Measurements from ENCODE around the gene ARL17B.
"Not testable (repeated sequence)": the region's sequence is repeated elsewhere in the genome, so short reads cannot be mapped to it uniquely, and the experiment has no call there.

Gene ARL17B

GRCh38 chr17:46287587-46287986, 74.0 kb downstream of the ARL17B start:
- not testable (repeated sequence) for DNase-seq

DNA sequence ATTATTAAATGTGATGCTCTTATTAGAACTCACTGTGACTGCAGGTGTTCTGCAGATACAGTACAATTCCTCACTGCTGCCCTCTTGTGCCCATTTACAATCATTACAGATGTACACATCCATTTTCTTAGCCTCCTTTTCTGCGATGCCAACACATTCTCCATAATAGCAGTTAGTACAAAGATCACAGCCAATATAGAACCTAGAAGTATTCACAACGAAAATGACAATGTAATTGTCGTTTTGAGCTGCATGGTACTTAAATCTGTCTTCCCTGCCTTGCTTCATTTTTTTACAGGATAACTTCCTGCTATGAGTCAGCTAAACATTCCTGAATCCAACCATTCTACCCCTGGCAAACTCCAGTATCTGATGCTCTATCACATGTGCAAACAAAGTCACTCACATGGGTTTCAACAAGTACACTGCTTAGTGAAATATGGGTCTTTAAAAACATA, 74.8 kb downstream of the ARL17B start:
- DNase-seq: peak; percentile 80 to 84

DNA sequence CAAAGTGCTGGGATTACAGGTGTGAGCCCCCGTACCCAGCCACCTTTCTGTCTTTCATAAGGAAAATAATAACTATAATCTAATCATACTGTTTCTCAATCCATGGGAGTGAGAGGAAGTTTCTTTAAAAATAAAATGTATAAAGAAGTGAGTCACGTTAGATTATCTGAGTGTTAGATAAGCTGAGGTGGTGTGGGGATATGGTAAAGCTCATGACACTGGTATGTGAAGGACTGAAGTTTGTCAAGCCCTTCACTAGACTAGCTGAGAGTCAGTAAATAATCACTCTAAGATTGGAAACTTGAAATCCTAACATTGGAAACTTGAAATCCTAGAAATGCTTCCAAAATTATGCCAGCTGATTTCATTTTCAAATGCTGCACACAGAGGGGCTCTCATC, 76.1 kb downstream of the ARL17B start:
- not testable (repeated sequence) for DNase-seq

DNA sequence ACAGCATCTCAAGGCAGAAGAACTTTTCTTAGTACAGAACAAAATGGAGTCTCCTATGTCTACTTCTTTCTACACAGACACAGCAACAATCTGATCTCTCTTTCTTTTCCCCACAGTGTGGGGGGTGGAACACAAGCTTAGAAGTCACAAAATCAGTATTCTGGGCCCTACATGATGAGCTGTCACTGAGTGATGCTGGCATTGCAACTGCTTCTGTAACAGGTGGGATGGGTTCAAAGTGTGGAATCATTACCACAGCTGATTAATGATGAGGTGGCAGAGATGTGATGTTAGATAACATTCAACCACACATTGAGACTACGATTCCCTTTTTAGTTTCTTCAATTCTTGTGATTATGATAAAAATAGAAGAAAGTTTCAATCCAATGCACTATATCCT, 77.1 kb downstream of the ARL17B start:
- DNase-seq: not testable (repeated sequence)

GRCh38 chr17:46282635-46283034, 78.9 kb downstream of the ARL17B start:
- DNase-seq: not testable (repeated sequence)

DNA sequence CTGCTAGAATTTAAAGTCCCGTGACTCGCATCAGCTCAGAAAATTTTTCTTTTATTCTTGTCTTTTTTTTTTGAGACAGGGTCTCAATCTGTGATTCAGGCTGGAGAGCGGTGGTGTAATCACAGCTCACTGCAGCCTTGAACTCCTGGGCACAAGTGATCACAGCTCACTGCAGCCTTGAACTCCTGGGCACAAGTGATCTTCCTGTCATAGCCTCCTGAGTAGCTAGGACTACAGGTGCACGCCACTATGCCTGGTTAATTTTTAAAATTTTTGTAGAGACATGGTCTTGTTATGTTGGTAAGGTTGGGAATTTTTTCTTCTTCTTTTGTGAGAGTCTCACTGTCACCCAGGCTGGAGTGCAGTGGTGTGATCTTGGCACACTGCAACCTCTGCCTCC, 80.2 kb downstream of the ARL17B start:
- not testable (repeated sequence) for DNase-seq

- DNase-seq: peak in 1 of 2 experiments; percentile 59
These were observed 84.7 kb downstream of the ARL17B start for GRCh38 chr17:46276728-46277479.

DNA sequence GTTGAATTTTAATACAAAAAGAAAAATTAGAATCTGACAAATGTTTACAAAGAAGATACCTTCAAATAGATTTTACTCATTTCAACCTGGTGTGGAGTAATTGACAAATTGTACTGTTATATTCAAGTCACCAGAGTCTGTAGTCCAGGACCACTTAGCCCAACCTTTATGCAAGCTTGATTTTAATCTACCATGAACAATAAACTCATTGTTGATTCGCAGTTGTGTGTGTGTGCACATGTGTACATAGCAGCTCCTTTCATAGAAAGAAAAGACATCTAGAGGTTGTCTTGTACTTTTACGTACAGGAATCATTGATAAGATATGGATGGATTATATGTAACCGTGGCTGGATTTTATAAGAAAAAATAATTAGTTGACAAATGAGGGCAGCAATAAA, 87.3 kb downstream of the ARL17B start:
- DNase-seq: no peak

DNA sequence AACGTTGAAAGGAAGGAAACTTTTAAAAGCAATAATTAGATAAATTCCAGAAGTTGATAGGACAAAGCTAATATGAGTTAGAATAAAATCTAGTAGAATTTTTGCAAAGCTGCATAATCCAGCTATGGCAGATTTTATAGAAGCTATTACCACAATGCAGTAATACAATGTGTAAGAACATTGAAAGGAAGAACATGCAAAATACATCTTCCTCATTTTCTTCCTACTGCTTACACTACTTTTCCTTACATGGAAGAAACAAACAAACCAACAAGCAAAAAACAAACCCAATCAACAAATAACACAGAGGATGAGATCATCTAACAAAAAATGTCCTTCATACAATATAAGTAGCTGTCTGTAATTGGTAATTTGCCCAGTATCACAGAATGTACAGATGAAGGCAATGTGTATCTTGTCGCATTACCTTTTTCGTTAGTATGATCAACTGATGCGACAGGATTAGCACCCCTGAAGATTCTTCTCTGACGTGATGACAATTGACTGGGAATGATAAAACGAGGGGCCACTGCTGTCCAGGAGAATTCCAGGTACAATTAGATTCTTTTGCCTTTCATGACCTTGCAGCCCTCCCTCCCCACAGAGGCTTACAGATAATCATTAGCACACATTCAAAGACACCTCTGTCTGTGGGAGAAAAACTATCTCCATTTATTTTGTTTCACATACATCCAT, 87.9 kb downstream of the ARL17B start:
- DNase-seq: no peak

GRCh38 chr17:46270032-46270431, 91.5 kb downstream of the ARL17B start:
- no peak for DNase-seq

- DNase-seq: peak; percentile 42 to 91
These were observed 94.7 kb downstream of the ARL17B start for GRCh38 chr17:46266656-46267544.

- not testable (repeated sequence) for DNase-seq
These were observed 95.4 kb downstream of the ARL17B start for GRCh38 chr17:46266063-46266655.

GRCh38 chr17:46264456-46265198, 96.9 kb downstream of the ARL17B start:
- no peak for DNase-seq

DNA sequence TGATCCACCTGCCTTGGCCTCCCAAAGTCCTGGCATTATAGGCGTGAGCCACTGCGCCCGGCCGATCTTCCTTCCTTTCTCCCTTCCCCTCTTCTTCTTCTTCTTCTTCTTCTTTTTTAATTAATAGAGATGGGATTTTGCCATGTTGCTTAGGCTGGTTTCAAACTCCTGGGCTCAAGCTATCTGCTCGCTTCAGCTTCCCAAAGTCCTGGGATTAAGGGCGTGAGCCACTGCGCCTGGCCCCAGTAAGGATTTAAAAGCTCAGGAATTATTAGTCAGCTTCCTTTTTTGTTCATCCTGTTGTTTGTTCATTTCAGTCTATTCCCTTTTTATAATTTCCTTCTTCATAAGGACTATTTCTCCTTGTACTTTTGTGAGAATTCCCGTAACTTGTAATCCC, 99.3 kb downstream of the ARL17B start:
- no peak for DNase-seq

DNA sequence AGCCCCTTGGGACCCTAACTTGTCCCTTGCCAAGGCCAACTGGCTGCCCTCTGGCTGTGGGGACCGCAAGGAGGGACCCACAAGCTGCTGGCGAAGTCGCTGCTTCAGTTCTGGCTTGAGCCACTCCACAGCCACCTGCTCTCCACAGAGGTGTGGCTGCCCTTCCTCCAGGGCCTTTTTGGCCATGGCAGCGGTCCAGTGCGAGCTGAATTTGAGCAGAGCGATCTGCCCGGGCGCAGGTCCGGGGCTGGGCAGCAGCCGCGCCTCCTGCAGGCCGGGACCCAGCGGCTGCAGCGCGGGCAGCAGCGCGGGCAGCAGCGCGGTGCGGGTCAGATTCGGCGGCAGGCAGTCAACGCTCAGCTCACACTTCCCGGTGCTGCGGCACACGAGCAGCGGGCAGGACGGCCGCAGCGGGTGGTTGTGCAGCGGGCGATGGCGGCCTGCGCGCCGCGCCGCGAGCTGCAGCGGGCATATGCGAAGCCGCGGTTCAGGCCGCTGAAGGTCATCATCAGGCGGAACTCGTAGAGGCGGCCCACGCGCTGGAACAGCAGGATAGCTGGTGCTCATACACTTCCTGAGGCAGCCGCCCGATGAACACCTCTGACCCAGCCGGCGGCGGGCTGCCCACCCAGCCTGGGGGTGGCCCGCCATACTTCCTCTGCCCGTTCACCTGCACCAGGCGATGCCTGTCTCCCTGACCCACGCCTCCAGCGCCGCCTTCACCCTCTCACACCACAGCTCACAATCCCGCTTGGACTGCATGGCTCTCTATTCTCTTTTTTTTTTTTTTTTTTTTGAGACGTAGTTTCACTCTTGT, 101.5 kb downstream of the ARL17B start:
- DNase-seq: not testable (repeated sequence)

GRCh38 chr17:46256369-46256768, 105.2 kb downstream of the ARL17B start:
- DNase-seq: not testable (repeated sequence)

GRCh38 chr17:46254215-46254614, 107.4 kb downstream of the ARL17B start:
- DNase-seq: not testable (repeated sequence)

- DNase-seq: peak in 1 of 2 experiments; percentile 38
These were observed 107.8 kb downstream of the ARL17B start for GRCh38 chr17:46253722-46254121.

GRCh38 chr17:46252804-46253203, 108.8 kb downstream of the ARL17B start:
- not testable (repeated sequence) for DNase-seq

DNA sequence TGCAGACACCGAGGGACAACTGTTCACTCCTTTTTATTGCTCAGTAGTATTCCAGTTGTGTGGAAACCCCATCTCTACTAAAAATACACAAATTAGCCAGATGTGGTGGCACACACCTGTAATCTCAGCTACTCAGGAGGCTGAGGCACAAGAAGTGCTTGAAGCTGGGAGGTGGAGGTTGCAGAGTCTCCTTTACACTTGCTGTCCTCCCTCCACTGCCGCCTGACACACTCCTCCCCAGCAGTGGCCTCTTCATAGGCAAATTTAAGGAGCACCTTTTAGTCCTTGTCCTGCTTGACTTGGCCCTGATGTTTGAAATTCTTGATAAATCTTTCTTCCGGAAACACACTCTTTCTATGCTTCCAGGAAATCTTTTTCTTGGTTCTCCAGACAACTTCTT, 112.4 kb downstream of the ARL17B start:
- DNase-seq: not testable (repeated sequence)
